Raji (cell line): ENCODE measurements around the gene GBP4.

Experiments used
- POLR2A ChIP-seq: IDR thresholded peaks from 2 replicates; pipeline ENCODE4 v1.6.1; 2011; ENCODE audit warnings: low read depth, low read length, control low read depth; ENCODE audit not compliant: insufficient read depth

The GBP4 gene

GRCh38 chr1:89143484-89143883 is 55.3 kb downstream of the GBP4 start:
- TF ChIP-seq POLR2A = no peak

- TF ChIP-seq POLR2A = no peak
These were observed 56.6 kb downstream of the GBP4 start for GRCh38 chr1:89142160-89142559.

- no peak for TF ChIP-seq POLR2A
These were observed 65.0 kb downstream of the GBP4 start for GRCh38 chr1:89133747-89134146.
